GM19455 (cell line): ENCODE data around the gene SLC34A1.

ENCODE experiments used
- ATAC-seq: cut with Tn5 transposase; IDR thresholded peaks from one replicate; pipeline ENCODE4 v1.9.1; 2021; ENCODE audit not compliant: unreplicated experiment

SLC34A1 gene

GRCh38 chr5:177430140-177430951 lies 46.1 kb downstream of the SLC34A1 start:
- no peak for ATAC-seq

- ATAC-seq, result no peak
These were observed 46.7 kb downstream of the SLC34A1 start for GRCh38 chr5:177430972-177431316.

GRCh38 chr5:177431317-177432142 lies 47.3 kb downstream of the SLC34A1 start:
- ATAC-seq, result peak; percentile 37

DNA sequence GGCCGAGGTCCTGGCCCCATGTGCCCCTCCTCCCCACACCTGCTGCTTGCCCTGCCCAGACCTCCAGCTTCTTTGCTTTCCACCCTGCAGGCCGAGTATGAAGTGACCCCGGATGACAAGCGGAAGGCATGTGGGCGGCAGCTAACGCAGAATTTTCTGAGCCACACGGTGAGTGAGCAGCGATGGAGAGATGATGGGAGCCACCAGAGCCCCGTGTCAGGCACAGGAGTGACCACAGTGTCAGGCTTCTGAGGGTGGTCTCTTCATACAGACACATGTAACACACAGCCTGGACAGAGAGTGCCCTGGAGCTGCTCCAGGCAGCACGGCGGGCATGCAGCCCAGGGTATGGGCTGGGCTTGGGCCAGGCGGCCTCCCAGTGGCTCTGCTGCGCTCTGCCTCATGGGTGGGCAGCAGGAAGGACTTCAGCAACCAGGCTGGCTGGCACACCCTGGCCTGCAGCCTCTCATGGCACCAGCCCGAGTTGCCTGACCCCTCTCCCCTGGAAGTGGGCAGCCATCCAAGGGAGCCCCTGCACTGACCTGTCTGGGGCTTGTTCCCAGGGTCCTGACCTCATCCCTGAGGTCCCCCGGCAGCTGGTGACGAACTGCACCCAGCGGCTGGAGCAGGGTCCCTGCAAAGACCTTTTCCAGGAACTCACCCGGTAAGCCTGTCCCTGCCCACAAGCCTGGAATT lies 48.1 kb downstream of the SLC34A1 start:
- no peak for ATAC-seq

DNA sequence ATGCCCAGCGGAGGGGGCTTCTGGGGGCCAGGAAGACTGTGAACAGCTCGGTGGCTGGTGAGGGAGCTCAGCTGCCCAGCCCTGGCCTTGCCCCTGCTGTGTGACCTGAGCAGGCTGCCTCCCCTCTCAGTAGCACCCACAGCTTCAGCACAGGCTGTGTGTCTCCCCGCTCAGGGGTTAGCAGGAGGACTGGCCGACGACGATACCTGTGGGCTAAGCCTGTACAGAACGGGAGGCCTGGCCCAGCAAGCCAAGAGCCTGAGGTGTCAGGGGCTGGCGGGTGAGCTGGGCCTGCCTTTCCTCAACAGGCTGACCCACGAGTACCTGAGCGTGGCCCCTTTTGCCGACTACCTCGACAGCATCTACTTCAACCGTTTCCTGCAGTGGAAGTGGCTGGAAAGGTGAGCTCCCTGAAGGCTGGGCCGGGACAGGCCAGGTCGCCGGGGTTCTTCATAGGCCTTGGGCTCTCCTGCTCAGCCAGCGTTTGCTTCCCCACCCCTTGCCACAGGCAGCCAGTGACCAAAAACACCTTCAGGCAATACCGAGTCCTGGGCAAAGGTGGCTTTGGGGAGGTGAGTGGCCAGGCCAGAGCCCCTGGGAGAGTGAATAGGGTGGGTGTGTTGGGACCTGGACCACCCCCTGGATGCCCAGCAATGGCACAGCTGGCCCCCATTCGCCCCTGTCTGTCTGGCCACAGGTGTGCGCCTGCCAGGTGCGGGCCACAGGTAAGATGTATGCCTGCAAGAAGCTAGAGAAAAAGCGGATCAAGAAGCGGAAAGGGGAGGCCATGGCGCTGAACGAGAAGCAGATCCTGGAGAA lies 48.8 kb downstream of the SLC34A1 start:
- ATAC-seq, result no peak

DNA sequence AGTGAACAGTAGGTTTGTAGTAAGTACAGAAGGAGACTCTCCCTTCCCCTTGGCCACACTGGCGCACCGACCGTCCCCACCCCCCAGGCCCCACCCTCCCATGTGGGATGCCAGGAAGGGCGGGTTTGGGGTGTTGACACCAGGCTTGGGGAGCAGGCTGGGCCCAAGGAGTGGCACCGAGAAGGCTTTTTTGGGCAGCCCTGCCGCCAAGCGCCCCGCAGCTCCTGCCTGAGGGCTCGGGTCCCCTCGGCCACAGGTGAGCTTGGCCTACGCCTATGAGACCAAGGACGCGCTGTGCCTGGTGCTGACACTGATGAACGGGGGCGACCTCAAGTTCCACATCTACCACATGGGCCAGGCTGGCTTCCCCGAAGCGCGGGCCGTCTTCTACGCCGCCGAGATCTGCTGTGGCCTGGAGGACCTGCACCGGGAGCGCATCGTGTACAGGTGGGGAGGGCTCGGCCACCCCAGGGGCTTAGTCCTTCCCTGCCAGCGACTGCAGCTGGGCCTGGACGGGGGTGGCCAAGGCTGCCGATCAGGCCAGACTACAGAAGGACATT lies 49.5 kb downstream of the SLC34A1 start:
- ATAC-seq, result no peak

- no peak for ATAC-seq
These were observed 50.2 kb downstream of the SLC34A1 start for GRCh38 chr5:177434437-177434836.

GRCh38 chr5:177434942-177435738 lies 50.9 kb downstream of the SLC34A1 start:
- no peak for ATAC-seq

DNA sequence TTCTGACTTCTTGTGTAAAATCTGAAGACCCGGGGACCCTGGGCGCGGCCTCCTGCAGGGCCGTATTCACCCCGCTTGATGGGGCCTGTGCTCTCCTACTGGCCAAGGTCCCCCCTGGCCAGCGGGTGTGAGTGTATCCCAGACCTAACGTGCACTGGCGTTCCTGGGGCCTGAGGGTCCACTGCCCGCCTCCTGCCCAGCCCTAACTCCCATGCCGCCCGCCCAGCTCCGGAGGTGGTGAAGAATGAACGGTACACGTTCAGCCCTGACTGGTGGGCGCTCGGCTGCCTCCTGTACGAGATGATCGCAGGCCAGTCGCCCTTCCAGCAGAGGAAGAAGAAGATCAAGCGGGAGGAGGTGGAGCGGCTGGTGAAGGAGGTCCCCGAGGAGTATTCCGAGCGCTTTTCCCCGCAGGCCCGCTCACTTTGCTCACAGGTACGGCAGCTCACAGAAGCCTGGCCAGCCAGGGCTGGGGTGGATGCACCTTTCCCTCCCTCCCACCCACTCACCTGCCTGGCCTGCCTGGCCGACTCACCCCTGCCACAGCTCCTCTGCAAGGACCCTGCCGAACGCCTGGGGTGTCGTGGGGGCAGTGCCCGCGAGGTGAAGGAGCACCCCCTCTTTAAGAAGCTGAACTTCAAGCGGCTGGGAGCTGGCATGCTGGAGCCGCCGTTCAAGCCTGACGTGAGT lies 51.8 kb downstream of the SLC34A1 start:
- no peak for ATAC-seq

GRCh38 chr5:177437623-177438022 lies 53.4 kb downstream of the SLC34A1 start:
- ATAC-seq, result no peak

- no peak for ATAC-seq
These were observed 54.2 kb downstream of the SLC34A1 start for GRCh38 chr5:177438468-177438867.

- ATAC-seq, result no peak
These were observed 55.4 kb downstream of the SLC34A1 start for GRCh38 chr5:177439518-177440053.

DNA sequence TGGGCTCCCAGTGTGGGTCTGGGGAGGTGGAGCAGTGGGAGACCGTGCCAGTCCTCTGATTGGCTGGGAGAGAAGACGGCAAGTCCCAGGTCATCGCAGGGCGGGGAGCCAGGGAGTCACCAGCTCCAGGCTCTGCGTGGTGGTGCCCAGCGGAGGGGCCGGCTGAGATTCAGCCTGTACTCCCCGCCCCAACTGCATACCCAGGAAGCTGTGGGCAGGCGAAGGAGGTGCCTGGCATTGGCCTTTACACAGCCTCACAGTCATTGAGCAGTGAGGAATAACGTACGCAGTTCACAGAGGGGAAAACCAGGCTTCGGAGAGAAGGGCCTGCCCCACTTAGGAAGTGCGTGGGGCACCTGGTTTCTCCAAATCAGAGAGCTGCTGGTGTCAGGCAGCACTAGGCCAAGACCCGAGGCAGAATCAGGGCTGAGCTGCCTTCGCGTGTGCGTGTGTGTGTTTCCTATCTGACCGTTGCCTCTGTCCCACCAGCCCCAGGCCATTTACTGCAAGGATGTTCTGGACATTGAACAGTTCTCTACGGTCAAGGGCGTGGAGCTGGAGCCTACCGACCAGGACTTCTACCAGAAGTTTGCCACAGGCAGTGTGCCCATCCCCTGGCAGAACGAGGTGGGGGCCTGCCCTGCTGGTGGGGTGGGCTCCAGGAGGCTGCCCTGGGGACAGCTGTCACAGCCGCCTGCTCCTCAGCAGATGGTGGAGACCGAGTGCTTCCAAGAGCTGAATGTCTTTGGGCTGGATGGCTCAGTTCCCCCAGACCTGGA lies 56.2 kb downstream of the SLC34A1 start:
- no peak for ATAC-seq

GRCh38 chr5:177440990-177441780 lies 57.0 kb downstream of the SLC34A1 start:
- no peak for ATAC-seq

GRCh38 chr5:177442066-177442826 lies 58.0 kb downstream of the SLC34A1 start:
- ATAC-seq, result no peak

GRCh38 chr5:177443144-177443983 lies 59.1 kb downstream of the SLC34A1 start:
- no peak for ATAC-seq
